Measurements from ENCODE around the gene RPS21. TPM values are rescaled to one million over a fixed set of nuclear protein-coding genes. Genes with fewer than 3 reads are reported as not detected.

Gene RPS21
- total and polyA plus RNA-seq, 9 of the 15 experiments (the other 6 are each of a cell fraction or from before 2014, with no cell fraction given): 1,380 to 5,647 (median 3,091) TPM

DNA sequence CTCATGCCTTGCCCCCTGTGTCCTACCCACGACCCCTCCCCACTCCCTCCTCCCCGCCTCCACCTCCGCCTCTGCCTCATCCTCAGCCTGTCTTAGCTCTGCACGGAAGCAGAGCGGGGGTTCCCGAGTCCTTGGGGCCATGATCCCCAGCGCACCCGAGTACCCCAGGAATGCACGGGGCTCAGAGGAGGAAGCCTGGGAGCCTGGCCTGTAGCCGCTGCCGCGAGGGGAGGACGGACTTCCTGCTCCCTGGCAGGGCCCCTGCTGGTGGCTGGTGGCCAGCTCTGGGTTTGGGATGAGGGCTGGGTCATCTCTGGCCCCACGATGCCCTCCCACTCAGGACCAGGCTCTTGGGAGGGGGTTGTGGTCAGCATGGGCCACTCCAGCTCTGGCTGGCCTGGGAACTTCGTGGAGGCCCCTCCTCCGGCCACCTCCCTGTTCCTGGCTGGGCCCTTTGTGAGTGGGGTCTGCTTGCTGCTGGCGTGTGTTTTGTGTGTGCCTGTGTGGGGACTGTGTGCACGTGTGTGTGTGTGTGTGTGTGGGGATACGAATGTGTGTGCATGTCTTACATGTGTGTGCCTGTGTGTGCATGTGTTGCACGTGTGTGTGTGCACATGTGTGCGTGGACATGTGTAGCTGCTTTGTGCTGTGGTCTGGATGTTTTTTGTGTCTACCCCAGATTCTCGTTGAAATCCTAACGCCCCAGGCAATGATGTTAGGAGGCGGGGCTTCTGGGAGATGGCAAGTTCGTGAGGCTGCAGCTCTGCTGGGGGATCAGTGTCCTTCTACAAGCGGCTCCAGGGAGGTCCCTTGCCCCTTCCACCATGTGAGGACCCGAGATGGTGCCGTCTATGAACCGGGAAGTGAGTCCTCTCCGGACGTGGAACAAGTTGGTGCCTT, 41.7 kb downstream of the RPS21 start:
- Histone ChIP-seq H3K27me3 (ENCODE audit: control insufficient read depth in 2 of 2, insufficient read depth in 2 of 2, low read length in 2 of 2) (peaks cover 16 to 82% of the 10 kb centered on the region in 2 experiments; a peak in 4 of 5 replicates), H3K9me3 (replicated peaks; ENCODE audit: control insufficient read depth, insufficient read depth, low read depth, low read length) (no peaks in the 10 kb centered on the region), H3K27ac (ENCODE audit: extremely low read depth, low read depth, low read length) (no peak overlapping the region), H2AFZ (ENCODE audit: low read depth, low read length) (no peak overlapping the region), H3K36me3 (ENCODE audit: control insufficient read depth, insufficient read depth, low read length) (no peaks in the 10 kb centered on the region), H3K4me3 (no peak overlapping the region), H3K79me2 (ENCODE audit: control insufficient read depth, insufficient read depth, low read length) (no peaks in the 10 kb centered on the region), H4K20me1 (replicated peaks; ENCODE audit: control insufficient read depth, insufficient read depth, low read length) (0 out of 2 replicates have a peak, but pooled peaks cover 7% of the 10 kb centered on the region), H3K9me1 (ENCODE audit: control insufficient read depth, insufficient read depth, low read length) (no peaks in the 10 kb centered on the region), H3K4me1 (replicated peaks in 1 of 2; ENCODE audit: control insufficient read depth in 2 of 2, insufficient read depth in 2 of 2, low read length in 2 of 2) (peaks cover 0 to 53% of the 10 kb centered on the region in 2 experiments; a peak in 2 of 5 replicates), H3K4me2 (ENCODE audit: insufficient read depth, low read length) (no peak overlapping the region), H3K9ac (ENCODE audit: insufficient read depth in 1 of 2, low read depth in 2 of 2, low read length in 2 of 2) (peak overlapping the region in 1 of 2 experiments; percentile 48; a peak in 1 of 4 replicates)
- TF ChIP-seq, protein P1, sequence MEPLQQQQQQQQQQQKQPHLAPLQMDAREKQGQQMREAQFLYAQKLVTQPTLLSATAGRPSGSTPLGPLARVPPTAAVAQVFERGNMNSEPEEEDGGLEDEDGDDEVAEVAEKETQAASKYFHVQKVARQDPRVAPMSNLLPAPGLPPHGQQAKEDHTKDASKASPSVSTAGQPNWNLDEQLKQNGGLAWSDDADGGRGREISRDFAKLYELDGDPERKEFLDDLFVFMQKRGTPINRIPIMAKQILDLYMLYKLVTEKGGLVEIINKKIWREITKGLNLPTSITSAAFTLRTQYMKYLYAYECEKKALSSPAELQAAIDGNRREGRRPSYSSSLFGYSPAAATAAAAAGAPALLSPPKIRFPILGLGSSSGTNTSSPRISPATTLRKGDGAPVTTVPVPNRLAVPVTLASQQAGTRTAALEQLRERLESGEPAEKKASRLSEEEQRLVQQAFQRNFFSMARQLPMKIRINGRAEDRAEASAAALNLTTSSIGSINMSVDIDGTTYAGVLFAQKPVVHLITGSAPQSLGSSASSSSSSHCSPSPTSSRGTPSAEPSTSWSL (CRISPR knock-in tag; IDR thresholded peaks at IDR 0.05; ENCODE audit: borderline replicate concordance): no peak
- TF ChIP-seq ZNF263 (CRISPR knock-in tag; IDR thresholded peaks at IDR 0.05; ENCODE audit: borderline replicate concordance) (peak; percentile 64), SAFB (IDR thresholded peaks at IDR 0.05; ENCODE audit: borderline replicate concordance, low read depth, low read length) (peak; percentile 34; the same call in 1 of the 2 replicates), KDM1A (IDR thresholded peaks at IDR 0.05) (peak in 1 of 2 experiments; percentile 29; a peak in 1 of 4 replicates), CBX5 (IDR thresholded peaks at IDR 0.05; ENCODE audit: borderline replicate concordance, low read depth) (no peak)
- ChIA-PET POLR2A (no interaction called here), CTCF (ENCODE audit: low intra/inter-chr PET ratio) (no interaction called here)
- 5% methylated on average over 28 of the region's 31 CpGs for WGBS (ENCODE audit: insufficient coverage, low coverage, missing lambda C conversion rate)
- FAIRE-seq: no peak
- ATAC-seq: no peak
- no TSS peak for BruUV-seq (replicated peaks)
- DNase-seq (ENCODE audit: extremely low read depth in 1 of 4, low spot score in 3 of 4): no peak
- intact Hi-C loops (cut with micrococcal nuclease) (no loop called here), in situ Hi-C loops (cut with MboI) (no loop called here)
